Fibroblast of mammary gland (primary cell): ENCODE measurements around the gene TIFAB.

Experiments used
- DNase-seq: peaks from one replicate; pipeline ENCODE4 v3.0.0-alpha.2; 2010; ENCODE audit warnings: low read depth
- H3K4me3 ChIP-seq: 2 replicates; pipeline ENCODE4 v1.5.1; 2011; ENCODE audit warnings: low read depth, mild to moderate bottlenecking, low read length, moderate library complexity; ENCODE audit not compliant: control insufficient read depth
- CTCF ChIP-seq: conservative IDR thresholded peaks from 2 replicates; pipeline ENCODE4 v1.5.1; 2011; ENCODE audit warnings: low read depth, low read length, inconsistent platforms; ENCODE audit not compliant: control insufficient read depth, insufficient read depth

The TIFAB gene

GRCh38 chr5:135425641-135426040 is 26.5 kb downstream of the TIFAB start:
- no peak for DNase-seq
- TF ChIP-seq CTCF: no peak
- H3K4me3 ChIP-seq: no peak overlapping the region

- TF ChIP-seq CTCF: no peak
- DNase-seq: no peak
- H3K4me3 ChIP-seq: no peak overlapping the region
Measured at GRCh38 chr5:135423846-135424168, 28.3 kb downstream of the TIFAB start.

GRCh38 chr5:135423146-135423845 is 28.9 kb downstream of the TIFAB start:
- DNase-seq: no peak
- TF ChIP-seq CTCF: no peak
- no peak overlapping the region for H3K4me3 ChIP-seq

- TF ChIP-seq CTCF: no peak
- no peak for DNase-seq
- H3K4me3 ChIP-seq: no peak overlapping the region
Measured at GRCh38 chr5:135422419-135422818, 29.7 kb downstream of the TIFAB start.

- DNase-seq: no peak
- TF ChIP-seq CTCF: no peak
- H3K4me3 ChIP-seq: no peak overlapping the region
Measured at GRCh38 chr5:135417083-135417482, 35.1 kb downstream of the TIFAB start.

GRCh38 chr5:135405082-135405481 is 47.1 kb downstream of the TIFAB start:
- no peak for TF ChIP-seq CTCF
- no peak overlapping the region for H3K4me3 ChIP-seq
- DNase-seq: no peak

- no peak for TF ChIP-seq CTCF
- no peak for DNase-seq
- H3K4me3 ChIP-seq: no peak overlapping the region
Measured at GRCh38 chr5:135402031-135402430, 50.1 kb downstream of the TIFAB start.
